NCI-H82 treated with DMSO at 0.1 percent for 48 hours (cell line): ENCODE measurements around the gene PRKCG.
A peak's percentile ranks its signal among the peaks of the same experiment; 100 is the strongest.

ENCODE experiments used
- DNase-seq: peaks from one replicate; lab custom pipeline; 2025; ENCODE audit not compliant: unreplicated experiment; lab: John Stamatoyannopoulos, UW

Gene PRKCG

DNA sequence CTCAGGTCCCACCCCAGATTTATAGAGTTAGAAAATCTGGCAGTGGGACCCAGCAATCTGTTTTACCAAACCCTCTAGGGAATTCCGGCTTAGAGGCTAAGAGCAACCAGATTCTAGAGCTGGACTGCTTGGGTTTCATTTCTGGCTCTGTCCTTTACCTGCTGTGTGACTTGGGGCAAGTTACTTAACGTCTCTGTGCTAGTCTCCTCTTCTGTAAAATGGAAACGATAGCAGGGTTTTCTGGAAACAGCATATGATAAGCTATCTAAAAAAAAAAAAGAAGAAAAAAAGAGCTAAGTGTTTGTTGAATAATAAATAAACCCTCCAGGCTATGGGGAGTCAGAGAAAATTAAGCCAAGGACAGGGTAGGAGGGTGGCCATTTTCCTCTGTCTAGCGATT lies 15.5 kb downstream of the PRKCG start:
- no peak for DNase-seq

DNA sequence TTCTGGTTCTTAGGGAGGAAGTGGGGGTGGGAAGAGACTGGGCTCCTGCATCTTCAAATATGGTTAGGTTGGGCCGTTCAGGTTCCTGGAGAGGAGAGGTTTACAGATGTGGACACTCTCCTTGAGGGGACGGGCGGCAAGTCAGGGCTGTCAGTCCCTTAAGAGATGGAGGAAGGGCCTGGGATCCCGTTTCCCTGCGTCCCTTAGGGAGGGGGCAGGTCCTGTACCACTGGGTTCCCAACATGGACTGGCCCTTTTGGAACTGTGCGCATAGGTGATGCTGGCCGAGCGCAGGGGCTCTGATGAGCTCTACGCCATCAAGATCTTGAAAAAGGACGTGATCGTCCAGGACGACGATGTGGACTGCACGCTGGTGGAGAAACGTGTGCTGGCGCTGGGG lies 16.2 kb downstream of the PRKCG start:
- no peak for DNase-seq

DNA sequence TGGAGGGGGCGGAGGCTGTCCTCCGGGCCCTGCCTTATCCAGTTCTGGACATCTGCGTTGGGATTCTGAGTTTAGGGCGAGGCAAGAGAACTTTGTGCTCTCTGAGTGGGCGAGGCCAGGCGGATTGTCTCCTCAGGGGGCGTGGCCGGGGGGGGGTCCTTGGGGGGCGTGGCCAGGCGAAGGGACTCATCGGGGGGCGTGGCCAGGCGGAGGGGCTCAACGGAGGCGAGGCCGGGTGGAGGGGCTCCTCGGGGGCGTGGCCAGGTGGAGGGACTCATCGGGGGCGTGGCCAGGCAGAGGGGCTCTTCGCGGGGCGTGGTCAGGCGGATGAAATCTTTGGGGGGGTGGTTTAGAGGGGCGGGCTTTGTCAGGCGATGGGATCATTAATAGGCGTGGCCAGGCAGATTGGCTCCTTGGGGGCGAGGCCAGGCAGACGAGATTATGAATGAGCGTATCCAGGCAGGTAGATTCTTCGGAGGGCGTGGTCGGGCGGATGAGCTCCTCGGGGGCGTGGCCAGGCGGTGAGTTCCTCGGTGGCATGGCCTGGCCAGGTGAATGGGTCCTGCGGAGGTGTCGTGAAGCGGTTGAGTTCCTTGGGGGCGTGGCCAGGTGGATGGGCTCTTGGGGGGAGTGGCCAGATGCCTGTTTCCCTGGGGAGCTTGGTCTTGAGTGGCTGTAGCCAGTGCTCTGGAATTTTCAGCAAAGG lies 16.8 kb downstream of the PRKCG start:
- DNase-seq: no peak

DNA sequence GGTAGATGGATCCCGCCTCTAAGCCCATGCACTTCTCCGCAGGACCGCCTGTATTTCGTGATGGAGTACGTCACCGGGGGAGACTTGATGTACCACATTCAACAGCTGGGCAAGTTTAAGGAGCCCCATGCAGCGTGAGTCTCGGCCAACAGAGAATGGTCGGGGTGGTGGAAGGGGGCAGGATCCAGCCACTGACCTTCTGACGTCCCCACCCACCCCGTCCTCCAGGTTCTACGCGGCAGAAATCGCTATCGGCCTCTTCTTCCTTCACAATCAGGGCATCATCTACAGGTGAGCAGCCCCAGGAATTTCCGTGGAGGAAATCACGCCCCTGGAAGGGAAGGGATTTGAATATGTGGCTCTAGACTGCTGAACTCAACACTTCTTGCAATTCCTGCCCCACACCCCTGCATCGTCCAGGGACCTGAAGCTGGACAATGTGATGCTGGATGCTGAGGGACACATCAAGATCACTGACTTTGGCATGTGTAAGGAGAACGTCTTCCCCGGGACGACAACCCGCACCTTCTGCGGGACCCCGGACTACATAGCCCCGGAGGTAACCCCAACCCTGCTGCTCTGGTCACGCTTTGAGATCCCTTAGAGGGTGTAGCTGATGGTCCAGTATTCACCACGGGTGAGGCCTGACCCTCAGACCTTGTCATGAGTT lies 18.3 kb downstream of the PRKCG start:
- no peak for DNase-seq

DNA sequence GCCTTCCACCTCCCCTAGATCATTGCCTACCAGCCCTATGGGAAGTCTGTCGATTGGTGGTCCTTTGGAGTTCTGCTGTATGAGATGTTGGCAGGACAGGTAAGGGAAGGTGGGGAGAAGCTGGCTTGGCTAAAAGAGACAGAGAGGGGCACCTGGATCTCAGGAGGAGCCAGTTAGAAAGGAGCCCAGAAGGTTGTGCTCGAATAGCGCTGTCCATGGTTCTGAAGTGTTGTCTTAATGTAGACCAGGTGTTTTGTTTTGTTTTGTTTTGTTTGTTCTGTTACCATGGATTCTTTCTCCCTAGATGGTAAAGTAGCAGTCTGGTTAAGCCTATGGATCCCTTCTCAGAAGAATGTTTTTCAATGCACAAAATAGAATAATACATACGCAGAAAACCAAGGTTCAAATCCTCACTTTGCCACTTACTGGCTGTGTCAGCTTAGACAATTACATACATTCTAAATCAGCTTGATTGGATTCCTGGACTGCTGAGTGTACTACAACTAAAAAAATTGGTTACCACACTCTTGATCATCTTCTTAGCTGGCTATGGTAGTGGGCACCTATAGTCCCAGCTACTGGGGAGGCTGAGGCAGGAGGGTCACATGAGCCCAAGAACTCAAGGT lies 21.2 kb downstream of the PRKCG start:
- DNase-seq: no peak

- DNase-seq: no peak
Measured at GRCh38 chr19:53904909-53905308, 22.9 kb downstream of the PRKCG start.

- no peak for DNase-seq
Measured at GRCh38 chr19:53905787-53906186, 23.8 kb downstream of the PRKCG start.

GRCh38 chr19:53906211-53907192 lies 24.5 kb downstream of the PRKCG start:
- no peak for DNase-seq

GRCh38 chr19:53907193-53907581 lies 25.2 kb downstream of the PRKCG start:
- no peak for DNase-seq

DNA sequence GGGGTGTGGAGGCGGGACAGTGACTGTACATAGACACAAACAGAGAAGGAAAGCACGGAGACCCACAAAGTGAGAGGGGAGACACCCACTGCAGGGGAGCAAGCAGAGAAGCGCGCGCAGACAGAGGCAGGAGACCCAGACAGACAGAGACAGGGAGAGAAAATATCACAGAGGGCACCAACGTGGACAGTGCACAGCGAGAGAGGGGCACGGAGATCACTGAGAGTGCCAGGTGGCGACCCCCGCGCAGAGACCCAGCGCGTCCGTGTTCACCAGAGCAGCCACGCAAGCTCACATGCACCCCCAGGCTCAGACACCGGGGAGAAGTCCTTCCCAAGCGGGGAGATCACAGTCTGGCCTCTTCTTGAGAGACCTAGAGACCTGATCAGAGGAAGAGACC lies 25.7 kb downstream of the PRKCG start:
- DNase-seq: no peak

DNA sequence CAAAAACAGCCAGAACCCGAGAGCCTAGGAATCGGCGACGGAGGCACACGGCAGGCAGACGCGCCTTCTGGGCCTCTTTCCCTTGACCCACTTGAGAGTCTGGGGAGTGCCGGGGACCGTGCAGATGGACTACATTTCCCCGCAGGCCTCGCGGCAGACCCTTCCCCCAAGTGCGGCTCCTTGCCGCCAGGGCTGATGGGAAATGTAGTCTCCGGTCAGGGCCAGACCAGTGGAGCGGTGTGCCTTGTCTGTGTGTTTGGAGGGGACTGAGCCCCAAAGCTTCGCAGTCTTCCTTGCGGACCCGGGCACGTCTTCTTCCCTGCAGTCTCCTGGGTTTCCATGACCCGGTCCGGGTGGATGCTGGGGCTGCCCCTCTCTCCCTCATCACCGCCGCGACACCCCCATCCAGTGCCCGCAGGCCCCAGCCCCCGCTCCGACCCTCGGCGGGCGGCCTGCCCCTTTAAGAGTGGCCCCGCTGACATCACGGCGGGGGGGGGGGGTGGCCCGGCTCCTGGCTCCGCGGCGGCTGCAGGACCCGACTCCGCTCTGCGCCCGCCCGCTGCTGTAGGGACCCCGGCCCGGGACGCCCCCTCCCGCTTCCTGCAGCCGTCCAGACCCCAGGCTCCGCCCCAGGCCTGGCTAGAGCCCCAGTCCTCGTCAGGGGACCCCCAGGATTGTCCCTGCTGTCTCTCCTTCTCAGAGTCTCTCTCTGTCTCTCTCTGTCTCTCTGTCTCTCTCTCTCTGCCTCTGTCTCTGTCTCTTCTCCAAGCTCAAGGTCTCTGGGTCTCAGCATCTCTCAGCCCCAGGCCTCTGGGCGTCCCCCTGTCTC lies 26.3 kb downstream of the PRKCG start:
- peak; percentile 5 for DNase-seq

GRCh38 chr19:53908935-53909415 lies 27.0 kb downstream of the PRKCG start, which contains the start of gene CACNG7:
TSS of gene CACNG7 (plus strand) at chr19:53909278. CDS start at chr19:53912832, 3,554 bp downstream.
- no peak for DNase-seq

DNA sequence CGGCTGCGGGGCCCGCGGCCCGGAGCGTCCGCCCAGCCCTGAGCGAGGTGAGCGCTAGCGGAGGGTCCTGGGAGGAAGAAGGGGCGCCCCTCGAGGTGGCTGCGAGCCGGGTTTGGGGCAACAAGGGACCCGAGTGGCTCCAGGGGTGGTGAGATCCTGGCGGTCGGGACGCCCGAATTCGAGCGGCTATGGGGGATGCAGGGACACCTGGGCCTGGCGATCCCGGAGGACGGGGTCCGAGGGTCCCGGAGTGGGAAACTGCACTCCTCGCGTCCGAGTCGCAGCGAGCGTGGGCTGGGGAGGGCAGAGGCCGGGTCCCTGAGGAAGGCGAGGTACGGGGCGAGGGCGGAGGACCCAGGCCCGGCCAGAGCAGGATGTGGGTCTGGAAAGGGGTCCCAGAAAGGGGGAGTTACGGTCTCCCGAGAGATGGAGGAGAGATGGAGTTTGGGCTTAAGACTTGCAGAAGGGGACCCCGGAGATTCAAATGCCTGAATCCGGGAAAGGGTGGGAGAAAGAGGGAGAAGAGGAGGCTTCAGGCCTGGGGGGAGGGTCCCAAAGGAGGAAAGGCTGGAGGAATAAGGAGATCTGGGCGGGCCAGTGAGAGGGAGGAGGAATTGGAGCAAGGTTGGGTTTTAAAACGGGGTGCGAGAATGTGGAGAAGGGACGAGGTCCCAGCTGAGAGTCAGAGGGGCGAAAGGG lies 27.6 kb downstream of the PRKCG start:
- no peak for DNase-seq

GRCh38 chr19:53910170-53910518 lies 28.1 kb downstream of the PRKCG start:
- DNase-seq: no peak

DNA sequence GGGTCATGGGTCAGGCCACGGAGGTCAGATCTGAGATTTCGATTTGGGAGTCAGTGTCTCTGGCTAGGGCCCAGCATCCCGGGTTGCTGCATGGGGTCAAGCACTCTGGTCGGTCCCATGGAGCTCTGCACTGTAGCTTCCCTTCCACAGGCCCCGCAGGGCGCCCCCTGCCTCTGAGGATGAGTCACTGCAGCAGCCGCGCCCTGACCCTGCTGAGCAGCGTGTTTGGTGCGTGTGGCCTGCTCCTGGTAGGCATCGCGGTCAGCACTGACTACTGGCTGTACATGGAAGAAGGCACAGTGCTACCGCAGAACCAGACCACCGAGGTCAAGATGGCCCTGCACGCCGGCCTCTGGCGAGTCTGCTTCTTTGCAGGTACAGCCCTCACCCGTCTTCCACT lies 30.7 kb downstream of the PRKCG start:
- no peak for DNase-seq

DNA sequence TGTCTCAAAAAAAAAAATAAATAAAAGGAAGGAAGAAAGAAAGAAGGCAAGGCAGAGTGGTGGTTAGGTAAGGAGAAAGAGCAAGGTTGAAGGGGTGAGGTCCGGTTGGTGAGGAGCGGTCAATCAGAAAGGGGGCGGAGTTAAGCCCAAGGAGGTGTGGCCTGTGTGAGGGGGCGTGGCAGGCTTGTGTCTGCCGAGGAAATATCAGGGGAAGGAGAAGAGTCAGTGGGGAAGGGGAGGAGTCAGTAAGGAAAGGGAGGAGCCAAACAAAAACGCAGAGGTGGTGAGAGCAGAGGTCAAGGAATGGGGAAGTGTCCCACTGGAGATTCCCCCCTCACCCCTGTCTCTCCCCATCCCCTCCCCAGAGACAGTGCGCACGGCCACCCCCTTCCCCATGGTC lies 33.0 kb downstream of the PRKCG start:
- no peak for DNase-seq

GRCh38 chr19:53916004-53916403 lies 34.0 kb downstream of the PRKCG start:
- DNase-seq: no peak

DNA sequence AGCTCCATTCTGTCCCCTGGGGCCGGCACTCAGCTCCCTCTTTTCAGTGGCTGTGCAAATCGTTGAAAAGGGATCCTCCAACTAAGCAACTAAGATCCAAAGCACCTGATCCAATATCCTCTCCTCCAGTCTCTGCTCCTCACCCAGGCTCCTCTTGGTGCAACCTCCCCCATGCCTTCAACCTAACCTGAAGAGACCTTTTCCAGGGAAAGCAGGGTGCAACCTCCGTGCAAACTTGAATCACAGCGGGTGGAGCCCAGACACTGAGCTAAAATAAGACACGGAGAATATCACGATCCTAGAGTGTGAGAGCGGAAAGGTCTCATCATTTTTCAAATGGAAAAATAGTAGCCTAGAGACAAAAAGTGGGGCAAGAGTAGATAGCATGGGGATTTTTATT lies 35.4 kb downstream of the PRKCG start:
- DNase-seq: no peak

GRCh38 chr19:53927739-53928138 lies 45.7 kb downstream of the PRKCG start:
- no peak for DNase-seq

- no peak for DNase-seq
Measured at GRCh38 chr19:53936029-53936428, 54.0 kb downstream of the PRKCG start.
